WI38 (cell line): ENCODE measurements around the gene CATSPER3.
"Not testable (repeated sequence)": the region's sequence is repeated elsewhere in the genome, so short reads cannot be mapped to it uniquely, and the experiment has no call there.

Source experiments
- H3K4me3 ChIP-seq: 2 replicates; pipeline ENCODE4 v1.5.1; 2011; ENCODE audit warnings: low read depth, mild to moderate bottlenecking, control low read depth, low read length
- TF ChIP-seq, protein P1 (sequence below): IDR thresholded peaks from 2 replicates; pipeline ENCODE4 v1.5.1; 2012; ENCODE audit warnings: low read depth, mild to moderate bottlenecking, control low read depth, low read length

CATSPER3 gene

DNA sequence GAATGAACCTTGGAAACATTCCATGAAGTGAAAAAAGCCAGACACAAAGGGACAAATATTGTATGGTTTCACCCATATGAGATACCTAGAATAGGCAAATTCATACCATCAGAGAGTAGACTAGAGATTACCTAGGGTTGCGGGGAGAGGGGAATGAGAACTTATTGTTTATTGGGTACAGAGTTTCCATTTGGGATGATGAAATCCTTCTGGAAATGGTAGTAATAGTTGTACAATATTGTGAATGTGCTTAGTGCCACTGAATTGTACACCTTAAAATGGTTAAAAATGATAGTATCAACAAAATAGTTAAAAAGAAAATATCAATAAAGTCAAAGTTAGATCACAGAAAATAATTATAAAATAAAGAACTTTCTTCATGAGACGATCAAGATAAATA, 25.5 kb downstream of the CATSPER3 start:
- H3K4me3 ChIP-seq: no peak overlapping the region
- TF ChIP-seq, protein P1, sequence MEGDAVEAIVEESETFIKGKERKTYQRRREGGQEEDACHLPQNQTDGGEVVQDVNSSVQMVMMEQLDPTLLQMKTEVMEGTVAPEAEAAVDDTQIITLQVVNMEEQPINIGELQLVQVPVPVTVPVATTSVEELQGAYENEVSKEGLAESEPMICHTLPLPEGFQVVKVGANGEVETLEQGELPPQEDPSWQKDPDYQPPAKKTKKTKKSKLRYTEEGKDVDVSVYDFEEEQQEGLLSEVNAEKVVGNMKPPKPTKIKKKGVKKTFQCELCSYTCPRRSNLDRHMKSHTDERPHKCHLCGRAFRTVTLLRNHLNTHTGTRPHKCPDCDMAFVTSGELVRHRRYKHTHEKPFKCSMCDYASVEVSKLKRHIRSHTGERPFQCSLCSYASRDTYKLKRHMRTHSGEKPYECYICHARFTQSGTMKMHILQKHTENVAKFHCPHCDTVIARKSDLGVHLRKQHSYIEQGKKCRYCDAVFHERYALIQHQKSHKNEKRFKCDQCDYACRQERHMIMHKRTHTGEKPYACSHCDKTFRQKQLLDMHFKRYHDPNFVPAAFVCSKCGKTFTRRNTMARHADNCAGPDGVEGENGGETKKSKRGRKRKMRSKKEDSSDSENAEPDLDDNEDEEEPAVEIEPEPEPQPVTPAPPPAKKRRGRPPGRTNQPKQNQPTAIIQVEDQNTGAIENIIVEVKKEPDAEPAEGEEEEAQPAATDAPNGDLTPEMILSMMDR: no peak

DNA sequence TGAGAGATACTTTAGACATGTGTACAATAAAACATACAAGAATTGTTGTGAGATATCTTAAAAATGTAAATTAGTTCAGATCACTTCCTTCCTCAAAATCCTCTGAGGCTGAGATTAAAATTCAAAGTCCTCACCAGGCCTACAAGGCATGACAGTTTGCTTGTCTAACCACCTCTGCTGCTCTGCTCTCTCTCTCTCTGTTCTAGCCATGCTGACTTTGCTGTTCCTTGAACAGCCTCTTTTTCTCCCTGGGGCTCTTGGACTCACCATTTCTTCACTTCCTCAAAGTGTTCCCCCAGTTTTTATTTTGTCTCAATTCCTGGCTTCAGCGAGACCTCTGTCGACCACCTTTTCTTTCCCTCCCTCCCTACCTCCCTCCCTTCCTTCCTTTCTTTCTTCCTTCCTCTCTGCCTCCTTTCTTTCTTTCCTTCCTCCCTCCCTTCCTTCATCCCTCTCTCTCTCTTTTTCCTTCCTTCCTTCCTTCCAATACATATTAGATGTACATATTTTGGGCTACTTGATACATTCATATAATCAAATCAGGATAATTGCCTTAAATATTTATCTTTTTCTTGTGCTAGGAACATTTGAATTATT, 27.0 kb downstream of the CATSPER3 start:
- no peak overlapping the region for H3K4me3 ChIP-seq
- TF ChIP-seq, protein P1: no peak

DNA sequence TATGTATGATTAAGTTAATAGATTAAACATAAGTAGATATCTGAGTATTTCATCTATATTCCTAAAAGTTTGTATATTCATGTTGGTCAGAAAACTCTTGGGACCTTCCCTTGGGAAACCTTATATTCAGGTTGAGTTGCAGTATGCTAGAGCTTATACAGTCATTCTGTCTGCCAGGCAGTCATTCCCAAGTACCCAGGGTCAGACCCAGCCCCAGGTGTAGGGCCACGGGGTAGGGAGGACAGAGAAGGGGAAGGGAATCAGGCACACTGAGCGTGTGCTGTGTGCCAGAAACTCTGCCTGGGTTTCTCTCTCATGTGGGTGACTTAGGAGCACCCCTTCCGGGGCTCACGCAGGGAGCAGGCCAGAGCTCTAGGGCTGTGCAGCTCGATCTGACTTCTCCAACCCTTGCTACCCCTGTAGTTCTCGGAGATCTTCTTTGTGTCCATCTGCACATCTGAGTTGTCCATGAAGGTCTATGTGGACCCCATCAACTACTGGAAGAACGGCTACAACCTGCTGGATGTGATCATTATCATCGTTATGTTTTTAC, 28.2 kb downstream of the CATSPER3 start:
- no peak overlapping the region for H3K4me3 ChIP-seq
- TF ChIP-seq, protein P1: no peak

DNA sequence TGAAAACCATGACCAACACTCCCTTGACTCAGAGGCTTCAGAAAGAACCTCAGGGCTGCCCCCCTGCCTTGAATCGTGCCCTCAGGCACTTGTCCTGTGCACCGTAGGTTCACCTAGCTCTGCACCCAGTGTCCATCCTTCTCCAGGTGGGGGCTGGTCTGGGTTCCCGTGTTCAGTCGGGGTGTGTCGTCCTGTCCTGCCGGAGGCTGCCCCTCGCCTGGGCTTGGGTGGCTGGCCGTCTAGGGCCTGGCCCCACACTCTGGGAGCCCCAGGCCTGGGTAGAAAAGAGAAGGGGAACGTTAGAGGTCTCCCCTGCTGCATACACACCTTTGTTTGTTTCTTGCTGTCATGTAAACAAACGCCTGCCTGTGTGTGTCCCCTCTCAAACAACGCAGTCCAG, 29.3 kb downstream of the CATSPER3 start:
- no peak overlapping the region for H3K4me3 ChIP-seq
- TF ChIP-seq, protein P1: no peak

DNA sequence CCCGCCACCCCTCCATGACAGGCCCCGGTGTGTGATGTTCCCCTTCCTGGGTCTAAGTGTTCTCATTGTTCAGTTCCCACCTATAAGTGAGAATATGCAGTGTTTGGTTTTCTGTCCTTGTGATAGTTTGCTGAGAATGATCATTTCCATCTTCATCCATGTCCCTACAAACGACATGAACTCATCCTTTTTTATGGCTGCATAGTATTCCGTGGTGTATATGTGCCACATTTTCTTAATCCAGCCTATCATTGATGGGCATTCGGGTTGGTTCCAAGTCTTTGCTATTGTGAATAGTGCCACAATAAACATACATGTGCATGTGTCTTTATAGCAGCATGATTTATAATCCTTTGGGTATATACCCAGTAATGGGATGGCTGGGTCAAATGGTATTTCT, 30.4 kb downstream of the CATSPER3 start:
- H3K4me3 ChIP-seq: not testable (repeated sequence)

DNA sequence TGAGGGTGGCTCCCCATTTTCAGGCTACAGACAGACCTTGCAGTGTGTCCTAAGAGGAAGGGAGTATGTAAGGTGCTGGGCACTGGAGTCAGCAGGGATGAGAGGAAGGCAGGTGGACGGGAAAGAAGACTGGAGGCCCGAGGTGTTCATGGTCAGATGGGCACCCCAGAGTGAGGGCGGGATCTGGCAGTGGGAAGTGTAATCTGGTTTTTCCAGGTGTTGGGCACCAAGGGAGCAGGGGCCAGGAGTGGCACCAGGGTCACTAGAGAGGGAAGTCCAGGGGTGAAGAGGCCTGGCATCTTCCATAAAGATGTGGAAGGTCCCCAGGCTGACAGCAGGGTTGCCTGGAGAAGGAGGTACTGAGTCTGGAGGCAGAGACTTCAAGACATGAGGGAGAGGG, 36.7 kb downstream of the CATSPER3 start:
- H3K4me3 ChIP-seq: no peak overlapping the region
- TF ChIP-seq, protein P1: no peak

DNA sequence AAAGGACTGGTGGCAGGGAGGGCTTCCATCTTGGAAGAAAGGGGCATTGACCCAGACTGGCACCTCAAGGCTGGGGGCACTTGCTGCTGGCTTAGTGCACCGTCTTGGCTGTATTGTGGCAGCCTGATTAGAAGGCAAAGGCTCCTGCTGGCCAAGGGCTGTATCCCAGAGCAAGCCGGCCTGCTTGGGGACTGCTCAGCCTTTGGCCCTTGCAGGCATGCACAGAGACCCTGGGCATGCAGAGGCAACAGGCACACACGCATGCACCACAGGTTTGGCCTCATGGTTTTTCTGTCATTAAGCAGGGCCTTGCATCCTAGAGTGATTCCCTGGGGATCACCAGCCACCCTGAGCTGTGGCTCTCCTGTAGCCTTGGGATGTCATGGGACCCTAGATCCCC, 37.4 kb downstream of the CATSPER3 start:
- TF ChIP-seq, protein P1: no peak
- no peak overlapping the region for H3K4me3 ChIP-seq

DNA sequence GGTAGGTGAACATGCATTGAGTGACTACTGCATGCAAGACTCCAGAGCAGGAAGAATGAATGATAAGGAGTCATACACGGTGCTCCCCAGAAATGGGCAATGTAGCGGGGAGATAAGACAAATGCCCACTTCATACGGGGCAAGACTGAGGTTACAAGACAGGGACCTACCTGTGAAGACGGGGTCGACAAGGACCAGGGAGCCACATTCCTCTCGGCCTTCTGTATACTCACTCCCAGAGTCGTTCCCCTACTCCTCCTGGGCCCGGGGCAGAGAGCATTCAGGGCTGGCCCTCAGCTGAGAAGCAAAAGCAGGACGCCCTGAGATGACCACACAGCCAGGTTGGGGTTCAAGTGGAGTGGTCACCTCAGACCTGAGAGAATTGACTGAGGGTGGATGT, 39.6 kb downstream of the CATSPER3 start:
- TF ChIP-seq, protein P1: no peak
- H3K4me3 ChIP-seq: no peak overlapping the region
